AG08396 (cell line): ENCODE measurements around the gene HIGD2A.

Experiments
- DNase-seq: peaks from one replicate; pipeline ENCODE4 v3.0.0; 2012; ENCODE audit warnings: low spot score, mixed read lengths

Gene HIGD2A

DNA sequence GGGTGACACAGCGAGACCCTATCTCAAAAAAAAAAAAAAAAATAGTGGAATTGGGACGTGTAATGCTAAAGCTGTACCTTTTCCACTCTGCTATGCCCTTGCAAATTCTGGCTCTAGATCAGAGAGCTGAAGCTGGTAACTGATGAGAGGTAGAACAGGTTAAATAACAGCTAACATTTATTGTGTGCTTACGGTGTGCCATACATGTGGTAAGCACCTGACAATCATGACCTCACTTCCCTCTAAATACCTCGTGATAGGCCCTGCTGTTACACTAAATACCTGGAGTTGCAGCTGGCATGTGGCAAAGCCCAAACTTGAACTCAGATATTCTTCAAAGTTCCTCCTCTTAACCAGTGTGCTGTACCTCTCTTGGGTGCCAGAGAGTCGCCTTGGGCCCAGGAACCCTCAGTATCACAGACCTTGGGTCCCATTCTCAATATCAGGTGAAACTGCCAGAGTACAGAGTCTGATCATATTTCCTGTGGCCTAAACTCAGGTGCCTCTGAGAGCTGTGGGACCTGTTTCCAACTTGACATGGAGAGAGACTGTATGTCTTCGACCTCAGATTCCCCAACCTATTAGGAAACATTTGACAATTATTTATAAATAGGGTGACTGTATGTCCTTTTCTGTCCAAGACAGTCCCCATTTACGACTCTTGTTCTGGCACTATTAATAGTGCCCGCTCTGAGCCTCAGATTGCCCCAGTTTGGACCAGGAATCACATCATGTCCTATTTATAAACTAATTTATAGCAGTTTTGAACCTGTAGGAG is 18.4 kb upstream of the HIGD2A start:
- DNase-seq, result no peak

DNA sequence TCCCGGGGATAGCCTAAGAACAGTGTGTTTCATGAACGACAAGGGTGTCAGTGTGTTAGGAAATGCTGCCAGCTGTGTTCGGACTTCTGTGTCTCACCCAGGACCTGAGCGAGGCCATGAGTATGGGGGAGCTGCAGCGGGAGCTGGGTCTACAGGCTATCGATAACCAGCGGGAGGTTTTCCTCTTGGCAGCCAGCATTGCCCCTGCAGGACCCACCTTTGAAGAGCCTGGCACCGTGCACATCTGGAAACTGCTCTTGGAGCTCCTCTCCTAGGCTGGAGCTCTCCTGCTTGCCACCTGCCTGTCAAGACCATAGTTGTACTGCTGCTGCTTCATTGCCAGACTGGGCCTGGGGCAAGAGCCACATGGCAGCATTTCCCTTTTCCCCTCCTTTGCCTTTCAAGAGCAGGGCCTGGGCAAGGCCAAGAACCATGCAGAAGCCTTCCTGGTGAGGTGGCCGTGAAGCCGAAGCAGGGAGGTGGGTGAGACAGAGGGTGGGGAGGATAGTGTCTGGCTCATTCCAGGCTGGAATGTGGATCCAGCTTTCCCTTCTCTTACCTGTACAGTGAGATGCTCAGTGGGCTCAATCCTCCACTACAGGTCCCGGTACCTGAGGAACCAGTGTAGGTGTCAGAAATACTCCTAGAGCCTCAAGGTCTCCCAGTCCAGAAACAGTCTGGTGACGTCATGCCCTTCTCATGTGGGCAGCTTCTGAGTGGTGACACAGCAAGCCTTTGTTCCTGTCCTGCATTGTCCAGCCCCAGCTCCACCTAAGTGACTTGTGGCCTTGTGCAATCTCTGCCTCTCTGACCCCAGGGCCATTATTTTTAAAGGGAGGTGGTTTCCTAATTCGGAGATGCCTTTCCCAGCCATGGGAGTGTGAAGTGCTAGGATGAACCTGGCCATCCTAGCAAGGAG is 16.7 kb upstream of the HIGD2A start:
- no peak for DNase-seq

DNA sequence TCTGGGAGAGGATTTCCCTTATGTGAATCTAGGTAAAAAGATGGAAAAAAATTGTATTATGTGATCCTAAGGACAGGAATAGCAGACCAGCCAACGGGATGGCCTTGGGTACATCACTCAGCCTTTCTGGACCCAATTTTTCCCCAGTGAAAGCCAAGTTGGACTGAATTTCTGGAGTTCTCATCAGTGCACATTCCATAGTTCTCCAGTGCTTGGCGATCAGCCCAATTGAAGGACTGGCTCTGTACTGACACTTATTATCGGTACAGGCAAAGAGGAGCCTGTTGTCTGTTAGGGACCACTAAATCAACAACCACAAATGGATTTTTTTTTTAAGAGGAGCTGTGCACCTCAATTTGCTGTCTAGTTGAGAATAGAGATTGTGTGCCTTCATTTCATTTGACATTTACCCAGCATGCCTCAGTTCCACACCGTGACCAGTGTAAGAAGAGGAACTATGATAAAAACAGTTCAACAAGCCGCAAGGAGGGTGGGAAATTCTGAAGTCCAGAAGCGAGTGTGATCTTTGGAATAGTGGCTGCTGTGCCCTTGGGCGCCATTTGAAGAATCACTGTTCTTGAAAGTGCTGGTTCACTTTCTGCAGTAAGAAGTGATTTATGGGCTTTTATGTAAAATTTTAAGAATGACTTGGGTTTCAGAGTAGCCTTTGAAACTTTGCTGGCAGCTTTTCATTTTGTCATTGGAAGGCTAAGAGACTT is 15.3 kb upstream of the HIGD2A start:
- no peak for DNase-seq

DNA sequence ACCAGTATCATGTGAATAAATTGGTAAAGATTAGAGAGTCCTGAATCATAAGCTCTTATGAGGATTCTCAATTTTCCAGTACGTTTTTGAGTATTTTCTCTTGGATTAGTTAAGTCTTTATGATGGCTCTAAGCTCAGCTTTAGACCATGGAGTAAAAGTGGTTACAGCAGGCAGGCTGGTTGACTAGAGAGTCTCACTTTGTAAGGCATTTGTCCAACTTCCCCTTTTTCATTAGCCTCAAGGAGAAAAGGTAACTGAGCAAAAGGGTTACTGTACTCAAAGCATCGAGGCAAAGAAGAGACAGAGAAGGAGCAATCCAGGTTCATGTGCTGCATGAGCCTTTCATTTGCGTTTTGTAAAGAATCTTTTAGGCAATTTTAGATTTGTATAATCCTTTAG is 8.7 kb upstream of the HIGD2A start:
- DNase-seq, result no peak

DNA sequence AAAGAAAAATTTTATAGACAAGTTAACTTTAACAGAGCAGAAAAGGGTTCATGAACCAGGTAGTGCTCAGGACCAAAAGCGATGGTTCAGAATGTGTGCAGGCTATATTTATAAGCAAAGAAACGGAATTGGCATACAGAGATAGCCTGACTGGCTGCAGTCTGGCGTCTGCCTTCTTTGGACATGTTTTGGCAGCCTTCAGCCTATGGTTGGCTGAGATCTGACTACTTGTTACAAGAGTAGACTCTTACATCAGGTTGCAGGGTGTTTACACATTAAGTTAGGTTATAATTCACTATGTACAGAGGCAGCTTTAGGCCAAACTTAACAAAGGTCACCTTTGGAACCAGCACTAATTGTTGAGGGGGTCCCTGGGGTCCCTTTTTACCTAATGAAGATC is 7.1 kb upstream of the HIGD2A start:
- peak; percentile 27 for DNase-seq

DNA sequence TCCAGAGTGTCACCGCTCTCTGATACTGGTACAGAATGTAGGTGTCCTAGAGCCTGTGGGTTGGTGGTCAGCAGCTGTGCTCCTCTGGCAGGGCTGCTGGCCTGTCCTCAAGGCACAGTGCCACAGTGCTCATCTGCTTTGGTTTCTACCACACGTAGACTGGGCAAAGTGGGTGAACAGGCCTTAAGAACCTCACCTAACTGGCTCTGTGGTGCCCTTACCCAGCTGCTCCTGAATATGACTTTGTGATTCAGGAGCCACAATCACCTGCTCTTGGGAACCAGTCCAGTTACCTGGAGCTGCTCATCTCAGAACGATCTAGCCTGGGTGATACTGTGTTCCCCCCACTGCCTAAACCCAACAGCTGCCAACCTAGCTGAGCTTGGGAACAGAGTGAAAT is 6.6 kb upstream of the HIGD2A start:
- DNase-seq, result no peak

DNA sequence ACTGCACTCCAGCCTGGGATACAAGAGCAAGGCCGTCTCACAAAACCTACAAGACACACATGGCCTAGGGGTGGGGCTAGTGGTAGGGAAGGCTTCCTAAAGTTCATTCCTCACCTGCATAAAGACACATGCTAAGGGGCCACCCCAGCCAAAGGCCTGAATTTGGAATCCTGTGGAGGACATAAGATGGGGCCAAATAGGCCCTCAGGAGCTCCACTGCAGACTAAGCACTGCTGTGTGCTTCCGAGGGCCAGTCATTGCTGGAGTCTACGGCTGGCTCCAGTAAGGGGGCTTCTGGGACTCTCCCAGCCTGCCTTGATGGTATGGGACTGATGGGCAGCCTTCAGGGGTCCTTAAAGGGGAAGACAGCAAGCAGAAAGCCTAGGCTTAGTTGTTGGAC is 5.8 kb upstream of the HIGD2A start:
- no peak for DNase-seq

DNA sequence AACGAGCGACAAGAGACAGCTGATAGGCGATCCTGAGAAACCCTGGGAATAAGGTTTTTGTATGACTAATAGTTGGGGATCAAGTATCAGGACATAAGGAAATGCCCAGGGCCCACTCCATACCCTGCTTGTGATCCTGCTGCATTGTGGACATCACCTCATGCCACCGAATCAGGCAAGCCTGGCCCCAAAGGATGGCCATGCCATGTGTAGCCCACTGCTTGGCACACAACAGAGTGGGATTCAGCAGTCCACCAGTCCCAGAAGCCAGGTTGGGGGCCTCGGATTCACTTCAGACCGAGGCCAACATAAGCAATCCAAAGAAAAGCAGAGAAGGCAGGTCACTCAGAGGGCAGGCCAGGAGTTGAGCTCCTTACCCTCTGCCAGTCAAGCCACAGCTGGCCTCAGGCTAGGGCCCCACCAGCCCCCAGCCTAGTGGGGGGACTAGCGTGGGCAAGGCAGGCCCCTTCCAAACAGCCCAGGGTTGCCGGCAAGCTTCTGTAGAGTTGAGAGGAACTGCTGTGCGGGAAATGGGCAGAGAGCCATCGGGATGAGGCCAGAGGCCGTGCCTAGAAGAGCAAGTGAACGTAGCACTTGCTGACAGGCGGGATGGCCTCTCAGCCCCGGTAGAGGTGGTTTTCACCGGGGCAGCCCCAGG is 5.2 kb upstream of the HIGD2A start:
- DNase-seq, result no peak

DNA sequence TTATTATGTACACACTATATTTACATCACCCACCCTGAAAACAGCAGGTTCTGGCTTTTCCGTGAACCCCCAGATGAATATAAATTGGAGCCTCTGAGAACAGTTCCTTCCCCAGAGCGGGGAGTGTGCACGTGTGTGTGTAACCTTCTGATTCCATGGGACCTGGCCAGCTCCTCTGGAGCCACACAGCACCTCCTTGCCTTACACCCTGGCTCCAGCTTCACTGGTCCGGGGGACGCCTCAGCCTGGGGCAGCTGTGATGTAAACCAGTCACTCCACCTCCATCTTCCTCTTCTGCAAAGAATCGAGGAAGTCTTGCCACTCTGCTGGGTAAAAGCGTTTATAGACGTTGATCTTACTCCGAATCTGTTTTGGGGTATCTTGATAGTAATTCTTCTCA is 4.6 kb upstream of the HIGD2A start:
- no peak for DNase-seq

DNA sequence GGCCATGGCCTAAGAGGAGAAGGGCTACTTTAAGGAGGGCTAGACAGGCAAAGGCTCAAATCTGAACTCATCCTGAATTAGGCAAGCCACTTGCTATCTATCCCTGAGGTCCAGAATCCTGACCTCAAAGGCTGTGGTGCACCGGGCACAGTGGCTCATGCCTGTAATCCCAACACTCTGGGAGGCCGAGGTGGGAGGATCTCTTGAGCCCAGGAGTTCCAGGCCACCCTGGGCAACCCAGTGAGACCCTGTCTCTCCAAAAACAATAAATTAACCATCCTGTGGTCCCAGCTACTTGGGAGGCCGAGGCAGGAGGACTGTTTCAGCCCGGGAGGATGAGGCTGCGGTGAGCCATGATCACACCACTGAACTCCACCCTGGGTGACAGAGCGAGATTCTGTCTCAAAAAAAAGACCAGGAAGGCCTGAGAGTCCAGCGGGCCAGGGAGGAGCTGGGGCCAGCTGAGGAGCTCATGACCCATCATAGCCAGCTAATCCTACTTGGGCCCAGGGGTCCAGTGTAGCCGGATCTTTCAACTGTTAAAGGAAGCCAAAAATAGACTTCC is 4.1 kb upstream of the HIGD2A start:
- DNase-seq, result no peak

DNA sequence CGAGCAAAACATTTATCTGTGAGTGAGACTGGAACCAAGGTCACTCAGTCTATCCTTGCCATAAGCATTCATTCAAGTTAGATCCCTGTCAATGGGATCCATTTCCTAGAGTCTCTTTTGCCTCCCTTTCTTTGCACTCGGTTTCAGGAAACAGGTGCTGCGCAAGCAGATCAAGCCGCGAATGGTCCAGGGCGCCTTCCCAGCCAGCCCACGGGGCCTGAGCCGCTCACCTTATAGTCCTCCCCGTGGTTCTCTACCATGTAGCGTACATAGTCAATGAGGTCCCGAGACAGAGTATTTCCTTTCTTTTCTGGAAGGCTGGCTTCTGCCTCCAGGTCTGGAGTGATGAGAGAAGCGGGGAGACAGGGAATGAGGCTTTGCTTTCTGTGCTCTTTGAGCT is 3.6 kb upstream of the HIGD2A start:
- no peak for DNase-seq

DNA sequence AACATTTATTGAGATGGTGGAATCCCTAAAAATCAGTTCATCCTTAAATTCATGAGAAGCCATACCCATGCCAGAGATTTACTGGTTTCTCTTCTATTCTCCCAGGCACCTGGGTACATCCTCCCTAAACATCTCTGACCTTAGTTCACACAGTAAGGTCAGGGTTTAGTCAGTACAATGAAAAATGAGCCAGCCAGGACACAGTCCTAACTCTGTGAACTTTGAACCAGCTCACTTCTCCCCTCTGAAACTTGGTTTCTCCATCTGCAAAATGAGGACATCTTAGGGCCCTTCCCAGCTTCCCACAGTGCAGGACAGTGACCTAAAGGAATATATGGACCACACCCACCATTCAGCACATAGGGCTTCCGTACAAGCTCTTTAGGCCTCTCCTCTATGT is 2.1 kb upstream of the HIGD2A start:
- no peak for DNase-seq

DNA sequence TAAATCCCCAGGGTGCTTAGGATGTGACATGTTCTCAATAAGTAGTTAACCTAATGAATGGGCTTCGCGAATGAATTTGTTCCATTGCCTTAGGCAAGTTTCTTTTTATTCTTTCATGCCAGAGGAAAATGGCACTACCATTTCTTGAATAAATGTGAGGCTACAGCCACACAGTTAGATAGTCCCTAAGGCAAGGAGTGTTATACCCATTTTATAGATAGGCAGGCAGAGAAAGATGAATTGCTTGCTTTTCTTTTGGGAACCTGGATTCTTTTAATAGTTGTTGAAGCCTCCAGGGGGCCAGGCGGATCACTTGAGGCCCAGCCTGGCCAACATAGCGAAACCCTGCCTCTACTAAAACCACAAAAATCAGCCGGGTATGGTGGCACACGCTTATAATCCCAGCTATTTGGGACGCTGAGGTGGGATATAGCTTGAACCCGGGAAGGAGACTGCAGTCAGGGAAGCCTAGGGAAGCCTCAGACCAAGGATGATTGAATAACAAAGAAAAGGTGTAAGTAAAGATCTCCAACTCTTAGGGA is 1.1 kb upstream of the HIGD2A start:
- no peak for DNase-seq

DNA sequence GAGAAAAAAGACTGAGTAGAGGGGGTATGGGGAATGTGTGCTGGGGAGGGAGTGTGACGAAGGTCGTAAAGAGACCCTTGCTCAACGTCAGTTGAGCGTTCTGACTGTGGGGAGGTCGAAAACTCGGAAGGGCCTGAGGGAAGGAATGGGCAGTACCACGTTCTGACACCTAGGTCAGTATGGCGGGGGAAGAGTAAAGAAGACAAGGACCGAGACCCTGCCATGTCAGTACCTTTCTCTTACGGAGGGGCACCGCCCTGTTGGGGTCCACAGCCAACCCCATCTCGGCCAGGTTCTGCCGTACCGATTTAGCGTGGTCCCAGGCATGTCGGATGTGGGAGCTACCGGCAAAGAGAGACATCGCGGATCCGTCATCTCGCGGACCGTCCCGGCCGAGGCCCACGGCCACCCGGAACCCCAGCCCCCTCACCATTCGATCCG is 528 bp upstream of the HIGD2A start:
- peak; percentile 36 for DNase-seq

DNA sequence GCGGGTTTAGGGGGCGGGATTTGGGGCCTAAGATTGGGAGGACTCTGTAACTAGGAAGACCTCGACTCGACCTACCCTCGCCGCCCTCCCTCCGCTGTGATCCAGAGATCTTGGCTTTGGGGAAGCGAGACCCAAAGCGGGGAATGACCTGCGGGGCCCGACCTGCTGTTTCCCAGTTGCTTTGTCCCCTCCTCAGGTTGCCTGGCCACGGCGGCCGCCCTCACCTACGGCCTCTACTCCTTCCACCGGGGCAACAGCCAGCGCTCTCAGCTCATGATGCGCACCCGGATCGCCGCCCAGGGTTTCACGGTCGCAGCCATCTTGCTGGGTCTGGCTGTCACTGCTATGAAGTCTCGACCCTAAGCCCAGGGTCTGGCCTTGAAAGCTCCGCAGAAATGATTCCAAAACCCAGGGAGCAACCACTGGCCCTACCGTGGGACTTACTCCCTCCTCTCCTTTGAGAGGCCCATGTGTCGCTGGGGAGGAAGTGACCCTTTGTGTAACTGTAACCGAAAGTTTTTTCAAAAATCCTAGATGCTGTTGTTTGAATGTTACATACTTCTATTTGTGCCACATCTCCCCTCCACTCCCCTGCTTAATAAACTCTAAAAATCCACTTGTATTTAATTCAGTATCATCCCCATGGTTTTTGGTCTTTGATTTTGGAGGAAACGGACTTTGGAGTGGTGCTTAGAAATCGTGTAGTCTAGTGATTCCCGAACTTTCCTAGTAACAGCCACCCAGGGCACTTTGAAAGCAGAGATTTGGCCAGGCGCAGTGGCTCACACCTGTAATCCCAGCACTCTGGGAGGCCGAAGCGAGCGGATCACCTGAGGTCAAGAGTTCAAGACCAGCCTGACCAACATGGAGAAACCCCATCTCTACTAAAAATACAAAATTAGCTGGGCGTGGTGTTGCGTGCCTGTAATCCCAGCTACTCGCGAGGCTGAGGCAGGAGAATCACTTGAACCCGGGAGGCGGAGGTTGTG is 878 bp downstream of the HIGD2A start:
- peak; percentile 47 for DNase-seq

DNA sequence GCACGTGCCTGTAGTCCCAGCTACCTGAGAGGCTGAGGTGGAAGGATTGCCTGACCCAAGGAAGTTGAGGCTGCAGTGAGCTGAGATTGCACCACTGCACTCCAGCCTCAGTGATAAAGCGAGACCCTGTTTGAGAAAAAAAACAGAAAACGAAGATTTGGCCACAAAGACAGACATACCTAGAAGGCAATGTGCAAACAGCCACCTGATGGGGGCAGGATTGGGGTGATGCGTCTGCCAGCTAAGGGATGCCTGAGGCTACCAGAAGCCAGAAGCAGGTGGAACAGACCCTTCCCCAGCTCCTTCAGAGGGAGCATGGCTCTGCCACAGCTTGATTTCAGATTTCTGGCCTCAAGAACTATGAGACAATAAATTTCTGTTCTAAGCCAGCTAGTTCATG is 2.9 kb downstream of the HIGD2A start:
- no peak for DNase-seq

DNA sequence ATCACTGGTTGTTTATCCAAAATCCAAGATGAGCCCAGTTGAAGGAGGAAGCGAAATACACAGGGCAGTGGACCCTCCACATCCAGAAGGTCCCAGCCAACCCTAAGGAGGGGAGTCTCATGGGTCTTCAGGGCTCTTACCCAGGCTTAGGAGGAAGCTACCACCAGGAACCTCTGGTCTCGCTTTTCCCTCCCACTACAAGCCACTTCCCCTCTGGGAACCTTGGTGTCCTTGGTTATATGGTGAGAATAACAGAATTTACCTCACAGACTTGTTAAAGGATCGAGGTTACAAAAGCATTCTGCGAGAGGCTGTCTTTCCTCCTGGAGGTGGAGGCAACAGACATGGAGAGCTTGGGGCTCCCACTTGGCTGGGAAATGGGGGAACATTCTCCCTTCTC is 3.4 kb downstream of the HIGD2A start:
- no peak for DNase-seq

DNA sequence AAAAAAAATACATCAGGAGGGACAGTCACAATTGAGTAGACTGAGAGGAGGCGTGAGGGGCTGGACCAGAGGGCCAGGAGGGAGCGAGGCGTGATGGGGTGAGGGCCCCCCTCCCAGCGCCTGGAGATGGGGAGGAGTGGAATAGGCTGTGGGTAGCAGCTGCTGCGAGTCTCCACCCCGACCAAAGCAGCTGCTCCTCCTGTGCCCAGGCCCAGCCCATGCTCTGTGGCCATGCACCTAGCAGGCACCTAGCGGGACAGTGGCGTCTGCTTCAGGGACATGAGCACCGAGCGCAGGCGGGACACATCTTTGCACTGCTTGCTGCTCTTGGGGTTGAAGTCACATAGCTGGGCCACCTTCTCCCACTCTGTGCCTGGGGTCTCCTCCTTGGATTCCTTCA is 4.0 kb downstream of the HIGD2A start:
- no peak for DNase-seq

DNA sequence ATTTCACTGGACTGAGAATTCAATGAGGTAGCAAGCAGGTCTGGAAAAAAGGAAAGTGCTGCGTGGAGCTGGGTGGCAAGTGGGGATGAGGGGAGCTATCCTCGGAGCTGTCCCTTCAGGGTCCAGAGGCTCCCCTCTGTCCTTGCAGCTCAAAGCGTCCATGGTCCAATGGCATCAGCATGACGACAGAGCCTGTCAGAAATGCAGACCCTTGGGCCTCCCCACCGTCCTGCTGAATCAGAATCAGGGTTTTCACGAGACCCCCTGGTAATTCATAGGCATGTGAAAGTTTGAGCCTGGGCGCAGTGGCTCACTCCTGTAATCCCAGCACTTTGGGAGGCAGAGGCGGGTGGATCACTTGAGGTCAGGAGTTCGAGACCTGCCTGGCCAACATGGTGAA is 5.5 kb downstream of the HIGD2A start:
- no peak for DNase-seq
